Lung (tissue), 12 donors: ENCODE data around the gene PADI4. TPM values are rescaled to one million over a fixed set of nuclear protein-coding genes. Genes with fewer than 3 reads are reported as not detected.

Source experiments
- ATAC-seq: fragments of 200-7000 bp; cut with Tn5 transposase; one replicate; pipeline ENCODE4 v1.9.1; 2020; ENCODE audit warnings: moderate number of reproducible peaks; ENCODE audit not compliant: insufficient read depth, low FRiP score
- DNase-seq, 3 donors: peaks; one replicate each; pipeline ENCODE4 v3.0.0-alpha.2; 2013 to 2017
- H3K27ac ChIP-seq, 2 donors: one replicate each; pipeline ENCODE4 v1.5.1; 2013; ENCODE audit warnings: mild to moderate bottlenecking in 2 of 2, moderate library complexity in 2 of 2, control low read depth in 1 of 2, inconsistent platforms in 1 of 2, low read depth in 1 of 2, low read length in 1 of 2
- H3K27me3 ChIP-seq, 3 donors: one replicate each; pipeline ENCODE4 v1.5.1; 2013; ENCODE audit warnings: low read length in 2 of 3; ENCODE audit not compliant: control insufficient read depth in 3 of 3, insufficient read depth in 3 of 3
- H3K36me3 ChIP-seq, 4 donors: one replicate each; pipeline ENCODE4 v1.5.1; 2013; ENCODE audit warnings: low read length in 4 of 4, mild to moderate bottlenecking in 1 of 4, moderate library complexity in 1 of 4; ENCODE audit not compliant: control insufficient read depth in 4 of 4, insufficient read depth in 4 of 4
- H3K4me1 ChIP-seq, 5 donors: one replicate each; pipeline ENCODE4 v1.5.1; 2013; ENCODE audit warnings: low read length in 5 of 5, mild to moderate bottlenecking in 2 of 5, moderate library complexity in 1 of 5; ENCODE audit not compliant: control insufficient read depth in 5 of 5, insufficient read depth in 5 of 5
- H3K4me3 ChIP-seq: one replicate; pipeline ENCODE4 v1.5.1; 2013; ENCODE audit warnings: mild to moderate bottlenecking, control low read depth, moderate library complexity
- H3K9ac ChIP-seq, 2 donors: one replicate each; pipeline ENCODE4 v1.5.1; 2013; ENCODE audit warnings: low read length in 2 of 2, control low read depth in 1 of 2; ENCODE audit not compliant: insufficient read depth in 1 of 2
- H3K9me3 ChIP-seq, 4 donors: one replicate each; pipeline ENCODE4 v1.5.1; 2013; ENCODE audit warnings: low read length in 3 of 4, mild to moderate bottlenecking in 1 of 4, moderate library complexity in 1 of 4; ENCODE audit not compliant: control insufficient read depth in 4 of 4, insufficient read depth in 3 of 4
- WGBS, 2 donors: extraction: QIAGEN DNeasy Blood & Tissue Kit; methylation state at CpG; one replicate each; pipeline ENCODE4 v1.1.7; 2013; 5-methylcytosine and 5-hydroxymethylcytosine counted together
- polyA plus RNA-seq, 2 donors: library from polyadenylated mRNA; stranded (reverse); fragments of 200-250 nt; gene quantifications; one replicate each; pipeline ENCODE4 v1.2.1, GENCODE V29; 2013
- total RNA-seq, 2 donors: library from RNA; depleted of rRNA in 1 of 2; stranded (reverse); fragments of >200 nt in 1 of 2; gene quantifications; one replicate each; pipeline ENCODE4 v1.2.1, GENCODE V29; 2014 to 2021
- TF ChIP-seq, protein P1 (sequence below): IDR thresholded peaks from 2 replicates; pipeline ENCODE4 v1.5.1; 2012; ENCODE audit warnings: mild to moderate bottlenecking; ENCODE audit errors: control extremely low read depth, extremely low read depth
- donor health status: control.
- donor health status: control.
- donor health status: Bipolar disorder and iron deficiency.
- donor health status: healthy.
- donor health status: DM: yes; HTN: yes; CAD: no.

The PADI4 gene
- total and polyA plus RNA-seq, 4 donors: 1.7 to 22.5 (median 14.2) TPM

DNA sequence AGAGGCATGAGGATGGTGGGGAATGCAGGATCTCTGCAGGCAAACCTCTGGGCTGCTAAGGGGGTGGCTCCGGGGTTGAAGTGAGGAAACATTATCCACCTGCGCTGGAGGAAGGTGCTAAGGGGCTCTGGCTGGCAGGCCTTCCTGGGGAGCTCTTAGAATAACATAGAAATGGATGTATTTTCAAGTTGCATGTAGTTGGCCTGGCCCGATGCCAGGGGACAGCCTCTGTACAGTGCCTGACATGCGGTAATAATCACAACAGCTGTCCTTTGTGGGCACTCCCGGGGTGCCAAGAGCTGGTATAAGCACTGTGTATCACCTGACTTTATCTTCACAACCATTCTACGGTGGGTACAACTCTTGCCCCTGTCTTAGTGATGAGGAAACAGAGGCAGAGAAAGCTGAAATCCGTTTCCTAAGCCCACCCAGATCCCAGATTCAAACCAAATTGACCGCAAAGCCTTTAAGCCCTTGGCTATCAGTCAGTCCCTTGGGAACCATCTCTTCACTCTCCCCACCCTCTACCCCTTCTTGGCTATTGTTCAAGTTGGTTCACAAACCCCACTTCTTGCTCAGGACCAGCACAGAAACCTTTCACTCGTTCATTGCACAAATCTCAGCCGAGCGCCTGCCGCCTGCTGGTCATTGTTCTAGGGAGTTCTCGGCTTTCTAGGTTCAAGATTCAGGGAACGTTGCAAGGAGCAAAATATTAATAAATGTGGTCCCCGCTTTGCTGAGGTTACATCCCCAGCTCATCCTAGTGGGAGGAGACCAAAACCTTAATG lies 30.9 kb downstream of the PADI4 start:
- Histone ChIP-seq H3K9me3 (no peaks in the 10 kb centered on the region), H3K9ac (no peak overlapping the region), H3K36me3 (no peaks in the 10 kb centered on the region), H3K27me3 (peaks cover 0 to 8% (median 0%) of the 10 kb centered on the region in 3 donors), H3K4me1 (no peaks in the 10 kb centered on the region), H3K4me3 (no peak overlapping the region), H3K27ac (no peak overlapping the region)
- TF ChIP-seq, protein P1, sequence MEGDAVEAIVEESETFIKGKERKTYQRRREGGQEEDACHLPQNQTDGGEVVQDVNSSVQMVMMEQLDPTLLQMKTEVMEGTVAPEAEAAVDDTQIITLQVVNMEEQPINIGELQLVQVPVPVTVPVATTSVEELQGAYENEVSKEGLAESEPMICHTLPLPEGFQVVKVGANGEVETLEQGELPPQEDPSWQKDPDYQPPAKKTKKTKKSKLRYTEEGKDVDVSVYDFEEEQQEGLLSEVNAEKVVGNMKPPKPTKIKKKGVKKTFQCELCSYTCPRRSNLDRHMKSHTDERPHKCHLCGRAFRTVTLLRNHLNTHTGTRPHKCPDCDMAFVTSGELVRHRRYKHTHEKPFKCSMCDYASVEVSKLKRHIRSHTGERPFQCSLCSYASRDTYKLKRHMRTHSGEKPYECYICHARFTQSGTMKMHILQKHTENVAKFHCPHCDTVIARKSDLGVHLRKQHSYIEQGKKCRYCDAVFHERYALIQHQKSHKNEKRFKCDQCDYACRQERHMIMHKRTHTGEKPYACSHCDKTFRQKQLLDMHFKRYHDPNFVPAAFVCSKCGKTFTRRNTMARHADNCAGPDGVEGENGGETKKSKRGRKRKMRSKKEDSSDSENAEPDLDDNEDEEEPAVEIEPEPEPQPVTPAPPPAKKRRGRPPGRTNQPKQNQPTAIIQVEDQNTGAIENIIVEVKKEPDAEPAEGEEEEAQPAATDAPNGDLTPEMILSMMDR: no peak
- 72 to 84% methylated on average over 15 of the region's 15 CpGs for WGBS, 2 donors
- no peak for DNase-seq
- no peak for ATAC-seq

DNA sequence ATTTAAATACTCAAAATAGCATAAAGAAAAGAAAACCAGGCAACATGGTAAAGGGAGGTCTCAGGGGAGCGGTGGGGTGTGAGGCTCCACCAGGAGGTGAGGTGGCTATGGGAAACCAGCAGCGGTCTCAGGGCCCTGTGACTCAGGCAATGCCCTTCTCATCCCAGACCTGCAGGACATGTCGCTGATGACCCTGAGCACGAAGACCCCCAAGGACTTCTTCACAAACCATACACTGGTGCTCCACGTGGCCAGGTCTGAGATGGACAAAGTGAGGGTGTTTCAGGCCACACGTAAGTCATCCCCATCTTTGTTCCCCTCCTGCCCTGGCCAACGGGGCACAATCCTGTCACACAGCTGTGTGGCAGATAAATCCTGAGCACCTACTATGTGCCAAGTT lies 31.5 kb downstream of the PADI4 start:
- DNase-seq (no peak), ATAC-seq (no peak)
- H3K9ac ChIP-seq: no peak overlapping the region
- TF ChIP-seq, protein P1: no peak
- H3K27ac ChIP-seq: no peak overlapping the region
- H3K27me3 ChIP-seq: peaks cover 0 to 8% (median 0%) of the 10 kb centered on the region in 3 donors
- H3K4me1 ChIP-seq: no peaks in the 10 kb centered on the region
- H3K4me3 ChIP-seq: no peak overlapping the region
- no peaks in the 10 kb centered on the region for H3K36me3 ChIP-seq
- WGBS, 2 donors: 80 to 90% methylated on average over 7 of the region's 7 CpGs
- no peaks in the 10 kb centered on the region for H3K9me3 ChIP-seq

DNA sequence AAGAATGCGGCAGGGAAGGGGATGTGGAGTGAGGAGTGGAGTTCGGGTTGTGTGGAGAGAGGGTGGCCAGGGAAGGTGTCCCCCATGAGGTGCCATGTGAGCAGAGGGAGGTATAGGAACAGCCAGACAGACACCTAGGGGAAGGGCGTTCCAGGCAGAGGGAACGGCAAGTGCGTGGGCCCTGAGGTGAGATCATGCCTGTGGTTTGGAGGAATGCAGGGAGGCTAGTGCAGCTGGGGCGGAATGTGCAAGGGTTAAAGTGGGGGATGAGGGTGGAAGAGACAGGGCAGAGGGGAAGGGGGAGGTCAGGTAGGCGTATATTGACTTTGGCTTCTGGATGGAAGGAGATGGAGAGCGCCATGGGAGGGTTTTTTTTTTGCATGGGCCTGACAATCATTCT lies 32.4 kb downstream of the PADI4 start:
- DNase-seq (no peak), ATAC-seq (no peak)
- WGBS, 2 donors: 75 to 83% methylated on average over 8 of the region's 8 CpGs
- Histone ChIP-seq H3K27me3 (peaks cover 0 to 8% (median 0%) of the 10 kb centered on the region in 3 donors), H3K9ac (no peak overlapping the region), H3K4me3 (no peak overlapping the region), H3K4me1 (no peaks in the 10 kb centered on the region), H3K27ac (no peak overlapping the region), H3K9me3 (peaks cover 0 to 4% (median 0%) of the 10 kb centered on the region in 4 donors), H3K36me3 (no peaks in the 10 kb centered on the region)
- TF ChIP-seq, protein P1: no peak
